DOHH2 (cell line): ENCODE data around the gene TFR2.

Source experiments
- H3F3A ChIP-seq: fragments of 200-600 bp; sonication (generic), shearing (Covaris generic); 2 replicates; pipeline ENCODE4 v1.6.0; 2016; ENCODE audit warnings: antibody characterized with exemption, mild to moderate bottlenecking; ENCODE audit not compliant: control insufficient read depth, insufficient read depth
- H3K27ac ChIP-seq: fragments of 200-600 bp; sonication (generic); 2 replicates; pipeline ENCODE4 v1.5.1; 2014; ENCODE audit warnings: low read depth, mild to moderate bottlenecking, low read length, moderate library complexity
- H3K27me3 ChIP-seq: fragments of 200-600 bp; sonication (generic); 2 replicates; pipeline ENCODE4 v1.6.1; 2014; ENCODE audit warnings: mild to moderate bottlenecking, low read length, mixed read lengths; ENCODE audit not compliant: control insufficient read depth
- H3K36me3 ChIP-seq: fragments of 200-600 bp; sonication (generic); 2 replicates; pipeline ENCODE4 v1.6.1; 2014; ENCODE audit warnings: mild to moderate bottlenecking, low read length, moderate library complexity, mixed read lengths; ENCODE audit not compliant: control insufficient read depth
- H3K4me1 ChIP-seq: fragments of 200-600 bp; sonication (generic); 2 replicates; pipeline ENCODE4 v1.6.1; 2014; ENCODE audit warnings: mild to moderate bottlenecking, low read length, mixed read lengths; ENCODE audit not compliant: control insufficient read depth
- H3K4me2 ChIP-seq: fragments of 200-600 bp; sonication (generic); 2 replicates; pipeline ENCODE4 v1.6.0; 2014; ENCODE audit warnings: mild to moderate bottlenecking, low read length, moderate library complexity
- H3K4me3 ChIP-seq: fragments of 200-600 bp; sonication (generic); 2 replicates; pipeline ENCODE4 v1.5.1; 2014; ENCODE audit warnings: mild to moderate bottlenecking, low read length, mixed read lengths
- H3K79me2 ChIP-seq: fragments of 200-600 bp; sonication (generic); 2 replicates; pipeline ENCODE4 v1.6.1; 2014; ENCODE audit warnings: mild to moderate bottlenecking, low read length, mixed read lengths; ENCODE audit not compliant: control insufficient read depth
- H3K9me2 ChIP-seq: fragments of 200-600 bp; sonication (generic); replicated peaks from 2 replicates; pipeline ENCODE4 v1.6.1; 2014; ENCODE audit warnings: mild to moderate bottlenecking, low read length, mixed read lengths; ENCODE audit not compliant: control insufficient read depth
- H3K9me3 ChIP-seq: fragments of 200-600 bp; sonication (generic); 2 replicates; pipeline ENCODE4 v1.6.1; 2014; ENCODE audit warnings: antibody characterized with exemption, low read length, mixed read lengths; ENCODE audit not compliant: control insufficient read depth, insufficient read depth
- H4K20me1 ChIP-seq: fragments of 200-600 bp; sonication (generic); 2 replicates; pipeline ENCODE4 v1.6.0; 2014; ENCODE audit warnings: low read depth, mild to moderate bottlenecking, antibody characterized with exemption, low read length, moderate library complexity; ENCODE audit not compliant: control insufficient read depth, insufficient read depth
- EZH2phosphoT487 ChIP-seq: fragments of 200-600 bp; sonication (generic); IDR thresholded peaks from 2 replicates; pipeline ENCODE4 v1.6.1; 2017; ENCODE audit warnings: borderline replicate concordance, mild to moderate bottlenecking, antibody characterized with exemption, low read length, moderate library complexity, mixed read lengths
- TF ChIP-seq, protein P1 (sequence below): fragments of 200-600 bp; sonication (generic); IDR thresholded peaks from one replicate; pipeline ENCODE4 v1.5.1; 2014; ENCODE audit warnings: antibody characterized with exemption, mild to moderate bottlenecking, low read depth, low read length; ENCODE audit not compliant: poor library complexity, severe bottlenecking

Gene TFR2

DNA sequence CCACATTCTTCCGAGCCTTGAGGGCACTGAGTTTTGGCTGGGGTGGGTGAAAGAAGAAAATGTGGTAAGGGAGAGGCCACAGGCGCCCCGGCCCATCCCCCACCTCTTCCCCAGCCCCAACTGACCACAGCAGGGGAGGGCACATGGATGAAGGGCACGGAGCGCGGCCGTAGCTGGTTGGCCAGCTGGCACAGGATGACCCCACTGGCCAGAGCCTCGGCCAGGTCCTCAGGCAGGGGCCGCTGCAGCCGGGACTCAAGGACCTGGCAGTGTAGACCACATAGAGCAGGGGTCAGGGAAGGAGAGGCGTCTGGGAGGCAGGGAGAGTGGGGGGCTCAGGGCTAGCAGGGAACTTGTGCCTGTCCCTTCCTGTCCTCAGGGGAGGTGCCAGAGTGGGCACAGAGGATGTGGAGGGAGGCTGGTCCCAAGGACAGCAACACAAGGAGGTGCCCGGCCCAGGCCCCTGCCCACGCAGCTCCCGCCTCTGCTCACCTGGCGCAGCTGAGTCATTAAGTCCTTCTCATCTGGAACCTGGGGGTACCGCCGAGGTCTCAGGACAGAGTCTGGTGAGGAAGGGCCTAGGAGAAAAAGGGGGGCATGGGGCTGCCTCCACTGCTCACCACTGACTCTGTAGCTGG lies 65.5 kb downstream of the TFR2 start:
- H3K36me3 ChIP-seq = peaks cover 62% of the 10 kb centered on the region
- H3K27me3 ChIP-seq = no peaks in the 10 kb centered on the region
- TF ChIP-seq, protein P1, sequence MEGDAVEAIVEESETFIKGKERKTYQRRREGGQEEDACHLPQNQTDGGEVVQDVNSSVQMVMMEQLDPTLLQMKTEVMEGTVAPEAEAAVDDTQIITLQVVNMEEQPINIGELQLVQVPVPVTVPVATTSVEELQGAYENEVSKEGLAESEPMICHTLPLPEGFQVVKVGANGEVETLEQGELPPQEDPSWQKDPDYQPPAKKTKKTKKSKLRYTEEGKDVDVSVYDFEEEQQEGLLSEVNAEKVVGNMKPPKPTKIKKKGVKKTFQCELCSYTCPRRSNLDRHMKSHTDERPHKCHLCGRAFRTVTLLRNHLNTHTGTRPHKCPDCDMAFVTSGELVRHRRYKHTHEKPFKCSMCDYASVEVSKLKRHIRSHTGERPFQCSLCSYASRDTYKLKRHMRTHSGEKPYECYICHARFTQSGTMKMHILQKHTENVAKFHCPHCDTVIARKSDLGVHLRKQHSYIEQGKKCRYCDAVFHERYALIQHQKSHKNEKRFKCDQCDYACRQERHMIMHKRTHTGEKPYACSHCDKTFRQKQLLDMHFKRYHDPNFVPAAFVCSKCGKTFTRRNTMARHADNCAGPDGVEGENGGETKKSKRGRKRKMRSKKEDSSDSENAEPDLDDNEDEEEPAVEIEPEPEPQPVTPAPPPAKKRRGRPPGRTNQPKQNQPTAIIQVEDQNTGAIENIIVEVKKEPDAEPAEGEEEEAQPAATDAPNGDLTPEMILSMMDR = no peak
- no peak for TF ChIP-seq EZH2phosphoT487
- no peak overlapping the region for H3K4me3 ChIP-seq
- H3K4me2 ChIP-seq = no peak overlapping the region
- H3K4me1 ChIP-seq = 0 out of 2 replicates have a peak, but pooled peaks cover 4% of the 10 kb centered on the region
- no peaks in the 10 kb centered on the region for H4K20me1 ChIP-seq
- H3K9me3 ChIP-seq = no peaks in the 10 kb centered on the region
- no peaks in the 10 kb centered on the region for H3F3A ChIP-seq
- H3K79me2 ChIP-seq = no peaks in the 10 kb centered on the region
- H3K9me2 ChIP-seq = no peaks in the 10 kb centered on the region
- H3K27ac ChIP-seq = no peak overlapping the region

DNA sequence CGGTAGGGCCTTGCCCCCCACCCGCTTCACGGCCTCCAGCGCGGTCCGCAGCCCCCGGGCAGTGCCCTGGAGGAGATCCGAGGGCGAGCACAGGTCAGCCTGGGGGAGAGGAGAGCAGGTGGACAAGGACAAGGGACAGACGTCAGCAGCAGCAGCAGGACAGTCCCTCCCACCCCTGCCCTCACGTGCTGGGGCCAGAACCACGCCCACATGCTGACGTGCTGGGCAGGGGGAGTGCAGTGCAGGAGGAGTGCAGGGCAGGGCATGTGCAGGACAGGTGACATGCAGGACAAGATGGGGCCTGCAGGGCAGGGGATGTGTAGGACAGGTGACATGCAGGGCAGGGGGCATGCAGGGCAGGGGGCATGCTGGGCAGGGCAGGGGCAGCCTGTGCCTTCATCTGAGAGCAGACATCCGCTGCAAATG lies 66.1 kb downstream of the TFR2 start:
- no peak overlapping the region for H3K4me2 ChIP-seq
- TF ChIP-seq, protein P1 = no peak
- TF ChIP-seq EZH2phosphoT487 = no peak
- H4K20me1 ChIP-seq = no peaks in the 10 kb centered on the region
- no peaks in the 10 kb centered on the region for H3K79me2 ChIP-seq
- H3K9me2 ChIP-seq = no peaks in the 10 kb centered on the region
- H3K27ac ChIP-seq = no peak overlapping the region
- no peaks in the 10 kb centered on the region for H3K9me3 ChIP-seq
- no peak overlapping the region for H3K4me3 ChIP-seq
- peaks cover 55% of the 10 kb centered on the region for H3K36me3 ChIP-seq
- no peaks in the 10 kb centered on the region for H3F3A ChIP-seq
- peaks cover 2% of the 10 kb centered on the region for H3K27me3 ChIP-seq
- peaks cover 8% of the 10 kb centered on the region for H3K4me1 ChIP-seq

DNA sequence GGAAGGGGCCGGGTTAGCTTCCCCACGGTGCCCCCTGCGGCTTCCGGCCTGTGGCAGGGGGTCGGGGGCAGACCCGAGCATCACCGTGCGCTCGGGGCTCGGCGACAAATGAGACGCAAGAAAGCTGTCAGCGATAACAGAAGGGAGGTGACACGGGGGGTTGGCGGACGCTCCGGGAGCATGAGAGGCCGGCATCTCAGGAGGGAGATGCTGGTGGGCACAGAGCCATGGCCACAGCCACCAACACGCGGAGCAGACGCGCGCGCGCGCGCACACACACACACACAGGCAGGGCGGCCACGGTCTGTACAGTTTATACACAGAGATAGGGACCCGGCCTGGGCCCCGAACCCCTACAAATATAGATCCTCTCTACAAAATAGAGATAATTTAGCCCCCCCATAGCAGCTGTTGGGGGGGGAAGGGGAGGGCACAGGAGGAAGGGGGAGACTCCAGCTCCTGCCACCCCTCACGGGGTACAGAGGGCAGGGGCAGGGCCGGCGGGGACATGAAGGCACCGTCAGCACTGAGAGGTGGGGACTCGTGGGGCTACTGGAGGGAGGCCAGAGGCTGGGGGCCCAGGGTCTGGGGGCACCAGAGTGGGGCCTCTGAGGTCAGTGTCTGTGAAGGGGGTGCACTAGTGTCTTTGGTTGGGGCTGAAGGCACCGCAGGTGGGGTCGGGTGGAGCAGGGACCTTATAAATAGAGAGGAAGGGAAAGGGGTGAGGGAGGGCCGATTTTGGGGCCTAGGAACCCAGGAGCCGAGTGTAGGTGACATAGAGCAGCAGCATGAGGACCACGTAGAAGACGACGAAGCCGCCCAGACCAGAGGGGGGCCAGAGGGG lies 66.8 kb downstream of the TFR2 start:
- Histone ChIP-seq H4K20me1 (peaks cover 4% of the 10 kb centered on the region; the same call in 1 of the 2 replicates), H3K4me3 (no peak overlapping the region), H3K79me2 (no peaks in the 10 kb centered on the region), H3K9me2 (no peaks in the 10 kb centered on the region), H3F3A (no peaks in the 10 kb centered on the region), H3K4me1 (peaks cover 15% of the 10 kb centered on the region), H3K27me3 (peaks cover 9% of the 10 kb centered on the region), H3K36me3 (peaks cover 49% of the 10 kb centered on the region), H3K4me2 (no peak overlapping the region), H3K27ac (no peak overlapping the region), H3K9me3 (no peaks in the 10 kb centered on the region)
- TF ChIP-seq EZH2phosphoT487 = no peak
- TF ChIP-seq, protein P1 = no peak
